Measurements from ENCODE around the gene BEND7.

GRCh38 chr10:13560597-13560996 is 31.8 kb upstream of the BEND7 start:
- TF ChIP-seq POLR2A (IDR thresholded peaks at IDR 0.05) (no peak), CTCF (IDR thresholded peaks at IDR 0.05) (no peak)

Measured in body of pancreas (tissue), 4 donors.